GM12878 (cell line): ENCODE measurements around the gene ALCAM. TPM values are rescaled to one million over a fixed set of nuclear protein-coding genes. Genes with fewer than 3 reads are reported as not detected.
A peak's percentile ranks its signal among the peaks of the same experiment; 100 is the strongest.

Experiments used
- ATAC-seq: fragments of 200-7000 bp; cut with Tn5 transposase; 3 replicates; pipeline ENCODE4 v1.9.1; 2020; ENCODE audit warnings: mild to moderate bottlenecking, moderate library complexity
- BruUV-seq: library from RNA; stranded (reverse); fragments of 400-500 nt; replicated peaks from 2 replicates; lab custom pipeline; 2021; lab: Mats Ljungman, UMichigan
- CTCF ChIA-PET: fragments of 300-600 bp; sonication (Branson Sonifier 250); formaldehyde crosslinking; extraction: SDS; loops from one replicate; lab custom pipeline; 2021; ENCODE audit warnings: inconsistent platforms; lab: Yijun Ruan, JAX
- POLR2A ChIA-PET: fragments of 350-600 bp; formaldehyde crosslinking; extraction: SDS; loops from one replicate; lab custom pipeline; 2021; ENCODE audit warnings: inconsistent platforms; lab: Charles Lee
- RAD21 ChIA-PET: fragments of 300-600 bp; sonication (Branson Sonifier 250); formaldehyde crosslinking; loops from one replicate; lab custom pipeline; 2023; ENCODE audit warnings: antibody characterized with exemption; ENCODE audit not compliant: unreplicated experiment; lab: Charles Lee
- SMC1A ChIA-PET: fragments of 300-600 bp; sonication (Branson Sonifier 250); formaldehyde crosslinking; loops from one replicate; lab custom pipeline; 2023; ENCODE audit not compliant: unreplicated experiment, uncharacterized antibody; lab: Charles Lee
- DNase-seq: peaks from one replicate; pipeline ENCODE4 v3.0.0-alpha.2; 2011; ENCODE audit warnings: low read depth, low spot score
- FAIRE-seq: peaks from 3 replicates; lab custom pipeline; 2011; peaks lifted over from hg19 to GRCh38; lab: Jason Lieb, UNC
- H2AFZ ChIP-seq: 2 replicates; pipeline ENCODE4 v1.6.0; 2011; ENCODE audit warnings: low read depth, low read length, control low read depth; ENCODE audit not compliant: control insufficient read depth
- H3K27ac ChIP-seq: 2 replicates; pipeline ENCODE4 v1.5.1; 2011; ENCODE audit warnings: control low read depth; ENCODE audit not compliant: control insufficient read depth, insufficient read depth
- H3K27me3 ChIP-seq, 2 experiments: replicated peaks in 1 of 2; 2 replicates each; pipeline versions ENCODE4 v1.6.0 to v1.6.1; 2011; ENCODE audit warnings: low read length in 1 of 2; ENCODE audit not compliant: control insufficient read depth in 2 of 2, insufficient read depth in 2 of 2
- H3K36me3 ChIP-seq, 2 experiments: 2 replicates each; pipeline ENCODE4 v1.5.1; 2011; ENCODE audit warnings: low read length in 1 of 2; ENCODE audit not compliant: control insufficient read depth in 2 of 2, insufficient read depth in 2 of 2
- H3K4me1 ChIP-seq: 2 replicates; pipeline ENCODE4 v1.6.1; 2011; ENCODE audit warnings: mild to moderate bottlenecking, low read length, moderate library complexity, mixed read lengths; ENCODE audit not compliant: control insufficient read depth, insufficient read depth
- H3K4me2 ChIP-seq: 2 replicates; pipeline ENCODE4 v1.6.0; 2011; ENCODE audit warnings: control low read depth; ENCODE audit not compliant: control insufficient read depth, insufficient read depth
- H3K4me3 ChIP-seq: fragments of 200-600 bp; sonication (generic); 2 replicates; pipeline ENCODE4 v1.5.1; 2016
- H3K79me2 ChIP-seq: 2 replicates; pipeline ENCODE4 v1.6.0; 2011; ENCODE audit warnings: low read length; ENCODE audit not compliant: control insufficient read depth, insufficient read depth
- H3K9ac ChIP-seq: 2 replicates; pipeline ENCODE4 v1.8.0; 2011; ENCODE audit warnings: low read length, control low read depth, mixed read lengths; ENCODE audit not compliant: control insufficient read depth, insufficient read depth
- H3K9me3 ChIP-seq: replicated peaks from 3 replicates; pipeline ENCODE4 v1.5.1; 2011; ENCODE audit warnings: mild to moderate bottlenecking, low read length; ENCODE audit not compliant: control insufficient read depth, insufficient read depth
- H4K20me1 ChIP-seq: 2 replicates; pipeline ENCODE4 v1.6.0; 2011; ENCODE audit not compliant: control insufficient read depth, insufficient read depth
- GATAD2B ChIP-seq: fragments of 450-650 bp; conservative IDR thresholded peaks from 2 replicates; pipeline ENCODE4 v1.6.1; 2017; ENCODE audit warnings: low read depth, mild to moderate bottlenecking, moderate library complexity
- IKZF1 ChIP-seq: fragments of 450-650 bp; conservative IDR thresholded peaks from 2 replicates; pipeline ENCODE4 v1.6.1; 2017; ENCODE audit warnings: antibody characterized with exemption, mild to moderate bottlenecking
- NFIC ChIP-seq: IDR thresholded peaks from 2 replicates; pipeline ENCODE4 v1.6.1; 2012; ENCODE audit warnings: low read depth, mild to moderate bottlenecking, inconsistent platforms, low read length, moderate library complexity
- RFX5 ChIP-seq: IDR thresholded peaks from 2 replicates; pipeline ENCODE4 v1.6.1; 2011; ENCODE audit warnings: low read depth, low read length, improper control_type of control experiment
- SREBF2 ChIP-seq: IDR thresholded peaks from 2 replicates; pipeline ENCODE4 v1.6.1; 2012; ENCODE audit warnings: mild to moderate bottlenecking, low read length
- SRF ChIP-seq, 2 experiments: IDR thresholded peaks; 2 replicates each; pipeline ENCODE4 v1.6.1; 2011; ENCODE audit warnings: low read depth in 2 of 2, low read length in 2 of 2, mild to moderate bottlenecking in 1 of 2, moderate library complexity in 1 of 2
- WRNIP1 ChIP-seq: IDR thresholded peaks from 2 replicates; pipeline ENCODE4 v1.6.1; 2011; ENCODE audit warnings: low read depth, low read length, improper control_type of control experiment, borderline replicate concordance
- WGBS: methylation state at CpG from one replicate; pipeline ENCODE4 v1.1.6; 2016; ENCODE audit warnings: low lambda C conversion rate; ENCODE audit not compliant: insufficient replicate concordance, insufficient coverage; ENCODE audit errors: missing lambda C conversion rate; 5-methylcytosine and 5-hydroxymethylcytosine counted together
- in situ Hi-C: fragments of 300-500 bp; cut with MboI; formaldehyde crosslinking; loops from 9 replicates; pipeline ENCODE4 v1.14.3; 2018; ENCODE audit warnings: mixed read lengths
- intact Hi-C: fragments of 100-400 bp; cut with micrococcal nuclease; formaldehyde crosslinking; loops from one replicate; pipeline ENCODE4 v1.14.2; 2022; ENCODE audit not compliant: unreplicated experiment
- polyA plus RNA-seq, 11 experiments: library from polyadenylated mRNA; depleted of rRNA in 4 of 11; unstranded in 6 of 11; stranded (reverse) in 5 of 11; fragments of >200 nt; fragmentation: Nextera tagmentation in 4 of 11; fragmentation: Illumina TruSeq in 1 of 11; extraction: Ambion mirVana in 4 of 11; extraction: Trizol in 1 of 11; gene quantifications; 1 replicate in 1 of 11; 2 replicates in 10 of 11; pipeline versions ENCODE4 v1.2.1 to v1.2.3, GENCODE V29; 2011 to 2016; ENCODE audit warnings: inconsistent platforms in 2 of 11, missing spikeins in 2 of 11, low read depth in 1 of 11
- total RNA-seq, 4 experiments: library from RNA; depleted of rRNA in 3 of 4; stranded (reverse); fragments of >200 nt in 3 of 4; fragmentation: Illumina TruSeq in 1 of 4; extraction: Trizol in 1 of 4; gene quantifications; 2 replicates each; pipeline versions ENCODE4 v1.2.1 to v1.2.3, GENCODE V29; 2013 to 2021
- TF ChIP-seq, protein P1 (sequence below): IDR thresholded peaks from 2 replicates; pipeline ENCODE4 v1.6.1; 2011; ENCODE audit warnings: low read depth, low read length, improper control_type of control experiment, borderline replicate concordance
- TF ChIP-seq, protein P2 (sequence below): fragments of 450-650 bp; conservative IDR thresholded peaks from 2 replicates; pipeline ENCODE4 v1.6.1; 2017; ENCODE audit warnings: mild to moderate bottlenecking, moderate library complexity

The ALCAM gene
- total and polyA plus RNA-seq, 10 of the 15 experiments (the other 5 are each of a cell fraction or from before 2014, with no cell fraction given): 12.2 to 54.2 (median 32.6) TPM

DNA sequence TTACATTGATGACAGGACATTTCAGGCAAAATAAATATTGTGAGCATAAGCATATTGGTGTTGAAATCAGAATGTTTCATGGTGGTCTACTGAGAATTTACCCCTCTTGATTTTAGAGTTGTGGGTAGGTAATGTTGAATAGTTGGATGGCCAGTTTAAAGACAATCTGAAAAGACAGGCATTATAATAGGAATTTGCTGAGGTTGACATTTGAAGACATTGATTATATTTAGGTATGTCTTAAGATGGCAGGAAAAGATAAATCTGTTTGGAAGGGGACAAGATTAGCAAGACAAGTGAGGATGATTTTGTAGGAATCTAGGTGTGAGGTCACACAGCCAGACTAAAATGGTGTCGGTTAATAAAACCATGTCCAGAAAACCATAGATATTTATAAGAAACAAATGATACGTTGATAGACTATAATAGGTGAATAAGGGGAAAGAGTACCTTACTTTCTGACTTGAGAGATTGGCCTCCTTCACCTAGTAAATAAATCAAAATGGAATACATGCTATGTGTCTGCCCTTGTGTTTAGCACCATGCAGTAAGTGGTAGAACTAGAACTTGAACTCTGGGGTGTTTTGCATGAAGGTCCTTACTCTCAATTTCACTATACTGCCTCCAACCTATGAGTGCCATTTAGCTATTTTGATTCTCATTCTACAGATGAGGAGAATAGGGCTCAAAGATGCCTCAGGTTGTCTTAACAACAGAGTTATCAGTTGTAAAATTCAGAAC, 57.9 kb downstream of the ALCAM start:
- Histone ChIP-seq H3K36me3 (no peaks in the 10 kb centered on the region; a peak in 1 of 4 replicates), H4K20me1 (no peaks in the 10 kb centered on the region), H3K4me3 (no peak overlapping the region), H2AFZ (no peak overlapping the region), H3K79me2 (peaks cover 1% of the 10 kb centered on the region; the same call in 1 of the 2 replicates), H3K27me3 (no peaks in the 10 kb centered on the region), H3K4me1 (no peaks in the 10 kb centered on the region), H3K4me2 (no peak overlapping the region)
- ATAC-seq (peak; percentile 50), DNase-seq (no peak)
- SMC1A ChIA-PET: interaction anchor here (1.0 to 3.1 kb wide), 2 partner anchors 8 to 17 kb away, joined by 3 to 8 read pairs; no protein-coding TSS in a partner anchor
- no TSS peak for BruUV-seq
- CTCF ChIA-PET: interaction anchor here (1.3 kb wide), 1 partner anchor 9 kb away, joined by 5 read pairs; no protein-coding TSS in a partner anchor
- WGBS: 53% methylated on average over 2 of the region's 2 CpGs
- TF ChIP-seq, protein P1, sequence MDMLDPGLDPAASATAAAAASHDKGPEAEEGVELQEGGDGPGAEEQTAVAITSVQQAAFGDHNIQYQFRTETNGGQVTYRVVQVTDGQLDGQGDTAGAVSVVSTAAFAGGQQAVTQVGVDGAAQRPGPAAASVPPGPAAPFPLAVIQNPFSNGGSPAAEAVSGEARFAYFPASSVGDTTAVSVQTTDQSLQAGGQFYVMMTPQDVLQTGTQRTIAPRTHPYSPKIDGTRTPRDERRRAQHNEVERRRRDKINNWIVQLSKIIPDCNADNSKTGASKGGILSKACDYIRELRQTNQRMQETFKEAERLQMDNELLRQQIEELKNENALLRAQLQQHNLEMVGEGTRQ: no peak
- TF ChIP-seq NFIC: no peak
- TF ChIP-seq GATAD2B: no peak
- TF ChIP-seq SREBF2: no peak
- TF ChIP-seq WRNIP1: no peak
- no peak for TF ChIP-seq SRF (IDR thresholded peaks at IDR 0.05; ENCODE audit: low read depth in 2 of 2, low read length in 2 of 2)
- TF ChIP-seq IKZF1: no peak
- no peak for TF ChIP-seq RFX5
- TF ChIP-seq, protein P2, sequence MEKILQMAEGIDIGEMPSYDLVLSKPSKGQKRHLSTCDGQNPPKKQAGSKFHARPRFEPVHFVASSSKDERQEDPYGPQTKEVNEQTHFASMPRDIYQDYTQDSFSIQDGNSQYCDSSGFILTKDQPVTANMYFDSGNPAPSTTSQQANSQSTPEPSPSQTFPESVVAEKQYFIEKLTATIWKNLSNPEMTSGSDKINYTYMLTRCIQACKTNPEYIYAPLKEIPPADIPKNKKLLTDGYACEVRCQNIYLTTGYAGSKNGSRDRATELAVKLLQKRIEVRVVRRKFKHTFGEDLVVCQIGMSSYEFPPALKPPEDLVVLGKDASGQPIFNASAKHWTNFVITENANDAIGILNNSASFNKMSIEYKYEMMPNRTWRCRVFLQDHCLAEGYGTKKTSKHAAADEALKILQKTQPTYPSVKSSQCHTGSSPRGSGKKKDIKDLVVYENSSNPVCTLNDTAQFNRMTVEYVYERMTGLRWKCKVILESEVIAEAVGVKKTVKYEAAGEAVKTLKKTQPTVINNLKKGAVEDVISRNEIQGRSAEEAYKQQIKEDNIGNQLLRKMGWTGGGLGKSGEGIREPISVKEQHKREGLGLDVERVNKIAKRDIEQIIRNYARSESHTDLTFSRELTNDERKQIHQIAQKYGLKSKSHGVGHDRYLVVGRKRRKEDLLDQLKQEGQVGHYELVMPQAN: no peak
- TF ChIP-seq, all 136 proteins: peak for 0
- RAD21 ChIA-PET: no interaction called here
- Histone ChIP-seq H3K9ac (no peak overlapping the region), H3K27ac (no peak overlapping the region), H3K9me3 (no peaks in the 10 kb centered on the region; the same call in 1 of the 3 replicates)
- in situ Hi-C loops (no loop called here), intact Hi-C loops (no loop called here)
- no peak for FAIRE-seq
- POLR2A ChIA-PET: no interaction called here
